Peyer's patch (tissue), 4 donors: Measurements from ENCODE around the gene THEMIS2. TPM values are rescaled to one million over a fixed set of nuclear protein-coding genes. Genes with fewer than 3 reads are reported as not detected.

ENCODE experiments used
- DNase-seq, 3 donors: peaks; one replicate each; pipeline ENCODE4 v3.0.0-alpha.2; 2017 to 2019
- H3K27ac ChIP-seq, 4 donors: fragments of 200-600 bp; sonication (generic); one replicate each; pipeline ENCODE4 v1.5.1; 2016 to 2019
- H3K27me3 ChIP-seq, 2 donors: fragments of 200-600 bp; sonication (generic); one replicate each; pipeline ENCODE4 v1.5.1; 2019
- H3K36me3 ChIP-seq, 3 donors: fragments of 200-600 bp; sonication (generic); one replicate each; pipeline ENCODE4 v1.5.1; 2016 to 2019
- H3K4me1 ChIP-seq, 4 donors: fragments of 200-600 bp; sonication (generic); one replicate each; pipeline ENCODE4 v1.5.1; 2016 to 2019
- H3K4me3 ChIP-seq, 4 donors: fragments of 200-600 bp; sonication (generic); 1 replicate in 3 of 4; 2 replicates in 1 of 4; pipeline ENCODE4 v1.5.1; 2016 to 2019; ENCODE audit warnings: mild to moderate bottlenecking in 1 of 4
- H3K9me3 ChIP-seq, 4 donors: fragments of 200-600 bp; sonication (generic); one replicate each; pipeline ENCODE4 v1.5.1; 2016 to 2019; ENCODE audit warnings: mild to moderate bottlenecking in 1 of 4
- CTCF ChIP-seq, 6 experiments: fragments of 450-650 bp in 4 of 6; fragments of 200-600 bp in 2 of 6; sonication (generic) in 1 of 6; IDR thresholded peaks; one replicate each; pipeline ENCODE4 v1.5.1; 2017 to 2019; ENCODE audit warnings: antibody characterized with exemption in 6 of 6, mild to moderate bottlenecking in 3 of 6, moderate library complexity in 1 of 6
- POLR2A ChIP-seq, 2 donors: fragments of 450-650 bp; IDR thresholded peaks; one replicate each; pipeline ENCODE4 v1.5.1; 2017; ENCODE audit warnings: antibody characterized with exemption in 2 of 2, mild to moderate bottlenecking in 2 of 2, moderate library complexity in 2 of 2
- total RNA-seq, 4 donors: library from RNA; depleted of rRNA; stranded (reverse); fragments of >200 nt; gene quantifications; one replicate each; pipeline ENCODE4 v1.1.0, GENCODE V29; 2016

Gene THEMIS2
- total RNA-seq, 4 donors from 2014 or later = 8.1 to 86.6 (median 22.8) TPM

- Histone ChIP-seq H3K27ac (peak overlapping the region; percentile 31 to 84 (median 60)), H3K27me3 (no peaks in the 10 kb centered on the region), H3K4me3 (no peak overlapping the region), H3K36me3 (peaks cover 0 to 67% (median 7%) of the 10 kb centered on the region in 3 donors), H3K4me1 (peaks cover 0 to 49% (median 8%) of the 10 kb centered on the region in 4 donors), H3K9me3 (no peaks in the 10 kb centered on the region)
- TF ChIP-seq CTCF (IDR thresholded peaks at IDR 0.05) (peak in 5 of 6 experiments; percentile 8 to 65 (median 26)), POLR2A (IDR thresholded peaks at IDR 0.05) (peak in 1 of 2 donors; percentile 15)
- peak in 2 of 3 donors; percentile 80 to 84 for DNase-seq
Observed at GRCh38 chr1:27891196-27891889, 19.0 kb downstream of the THEMIS2 start.

- peaks cover 0 to 28% (median 4%) of the 10 kb centered on the region in 4 donors for H3K4me1 ChIP-seq
- no peaks in the 10 kb centered on the region for H3K27me3 ChIP-seq
- H3K4me3 ChIP-seq = no peak overlapping the region
- no peak overlapping the region for H3K27ac ChIP-seq
- no peaks in the 10 kb centered on the region for H3K9me3 ChIP-seq
- TF ChIP-seq POLR2A (IDR thresholded peaks at IDR 0.05) = no peak
- TF ChIP-seq CTCF (IDR thresholded peaks at IDR 0.05) = no peak
- peaks cover 0 to 75% (median 7%) of the 10 kb centered on the region in 3 donors for H3K36me3 ChIP-seq
- DNase-seq = no peak
Observed at GRCh38 chr1:27894521-27894920, 22.2 kb downstream of the THEMIS2 start.

- Histone ChIP-seq H3K4me3 (no peak overlapping the region), H3K36me3 (peaks cover 0 to 68% (median 0%) of the 10 kb centered on the region in 3 donors), H3K27me3 (no peaks in the 10 kb centered on the region), H3K27ac (no peak overlapping the region), H3K9me3 (no peaks in the 10 kb centered on the region), H3K4me1 (no peaks in the 10 kb centered on the region)
- no peak for DNase-seq
- TF ChIP-seq CTCF (IDR thresholded peaks at IDR 0.05) = no peak
- no peak for TF ChIP-seq POLR2A (IDR thresholded peaks at IDR 0.05)
Observed at GRCh38 chr1:27906759-27907158, 34.4 kb downstream of the THEMIS2 start.

GRCh38 chr1:27912429-27912828 lies 40.1 kb downstream of the THEMIS2 start:
- peaks cover 0 to 24% (median 0%) of the 10 kb centered on the region in 3 donors for H3K36me3 ChIP-seq
- H3K27ac ChIP-seq = no peak overlapping the region
- no peak for DNase-seq

GRCh38 chr1:27915082-27915575 lies 42.8 kb downstream of the THEMIS2 start:
- Histone ChIP-seq H3K27me3 (no peaks in the 10 kb centered on the region), H3K4me1 (peaks cover 0 to 4% (median 2%) of the 10 kb centered on the region in 4 donors), H3K27ac (peak overlapping the region; percentile 75 to 84 (median 79)), H3K36me3 (peaks cover 0 to 9% (median 0%) of the 10 kb centered on the region in 3 donors), H3K9me3 (peaks cover 0 to 3% (median 0%) of the 10 kb centered on the region in 4 donors), H3K4me3 (peak overlapping the region; percentile 26 to 77 (median 61))
- TF ChIP-seq CTCF (IDR thresholded peaks at IDR 0.05) (no peak), POLR2A (IDR thresholded peaks at IDR 0.05) (no peak)
- DNase-seq = no peak

More at GRCh38 chr1:27912429-27912828, 40.1 kb downstream of the THEMIS2 start:
- TF ChIP-seq CTCF (IDR thresholded peaks at IDR 0.05) (no peak), POLR2A (IDR thresholded peaks at IDR 0.05) (no peak)
- peaks cover 0 to 4% (median 2%) of the 10 kb centered on the region in 4 donors for H3K4me1 ChIP-seq
- peaks cover 0 to 3% (median 0%) of the 10 kb centered on the region in 4 donors for H3K9me3 ChIP-seq
- no peaks in the 10 kb centered on the region for H3K27me3 ChIP-seq
- no peak overlapping the region for H3K4me3 ChIP-seq
